Heart left ventricle (tissue), 16 donors: ENCODE measurements around the gene ALDH3A1. TPM values are rescaled to one million over a fixed set of nuclear protein-coding genes. Genes with fewer than 3 reads are reported as not detected.

ENCODE experiments used
- ATAC-seq, 4 donors: fragments of 200-7000 bp; cut with Tn5 transposase; one replicate each; pipeline ENCODE4 v1.9.1; 2020 to 2022; ENCODE audit warnings: moderate library complexity in 4 of 4, mild to moderate bottlenecking in 3 of 4, moderate number of reproducible peaks in 1 of 4
- DNase-seq, 5 donors: peaks; one replicate each; pipeline ENCODE4 v3.0.0-alpha.2; 2020
- H3K27ac ChIP-seq, 12 donors: fragments of 200-600 bp; sonication (generic) in 4 of 12; one replicate each; pipeline versions ENCODE4 v1.5.0 to v1.8.0; 2016 to 2022; ENCODE audit warnings: mild to moderate bottlenecking in 2 of 12
- H3K27me3 ChIP-seq, 9 donors: fragments of 200-600 bp; sonication (generic) in 2 of 9; one replicate each; pipeline versions ENCODE4 v1.5.1 to v1.8.0; 2016 to 2022; ENCODE audit warnings: mild to moderate bottlenecking in 3 of 9
- H3K36me3 ChIP-seq, 9 donors: fragments of 200-600 bp; sonication (generic) in 2 of 9; one replicate each; pipeline versions ENCODE4 v1.5.0 to v1.8.0; 2018 to 2022; ENCODE audit warnings: mild to moderate bottlenecking in 2 of 9
- H3K4me1 ChIP-seq, 12 donors: fragments of 200-600 bp; sonication (generic) in 4 of 12; one replicate each; pipeline versions ENCODE4 v1.5.0 to v1.8.0; 2016 to 2022; ENCODE audit warnings: mild to moderate bottlenecking in 3 of 12
- H3K4me3 ChIP-seq, 12 donors: fragments of 200-600 bp; sonication (generic) in 4 of 12; one replicate each; pipeline versions ENCODE4 v1.5.0 to v1.8.0; 2017 to 2022; ENCODE audit warnings: mild to moderate bottlenecking in 9 of 12, moderate library complexity in 4 of 12
- H3K9me3 ChIP-seq, 12 donors: fragments of 200-600 bp; sonication (generic) in 4 of 12; one replicate each; pipeline versions ENCODE4 v1.5.0 to v1.8.0; 2016 to 2022; ENCODE audit warnings: mild to moderate bottlenecking in 1 of 12
- POLR2A ChIP-seq, 2 donors: fragments of 450-650 bp; IDR thresholded peaks; one replicate each; pipeline ENCODE4 v1.6.1; 2017; ENCODE audit warnings: antibody characterized with exemption in 2 of 2, mild to moderate bottlenecking in 2 of 2, moderate library complexity in 2 of 2
- WGBS, 4 donors: extraction: QIAGEN DNeasy Blood & Tissue Kit in 2 of 4; methylation state at CpG; one replicate each; pipeline versions ENCODE4 v1.1.5 to v1.1.7; 2013 to 2018; 5-methylcytosine and 5-hydroxymethylcytosine counted together
- intact Hi-C, 10 donors: fragments of 100-400 bp; cut with DNase I; formaldehyde crosslinking; loops; one replicate each; pipeline versions ENCODE4 v1.11.1 to v1.14.2; 2022
- polyA plus RNA-seq, 2 donors: library from polyadenylated mRNA; stranded (reverse); fragments of 200-250 nt; gene quantifications; one replicate each; pipeline ENCODE4 v1.2.3, GENCODE V29; 2013
- total RNA-seq, 9 donors: library from RNA; depleted of rRNA in 2 of 9; stranded (reverse); fragments of >200 nt in 2 of 9; fragmentation: NEBNext Ultra II Directional in 3 of 9; extraction: Animal tissue kit (Norgen Biotek cat#: 25700) in 3 of 9; gene quantifications; one replicate each; pipeline versions ENCODE4 v1.1.0 to v1.2.4, GENCODE V29; 2016 to 2023
- TF ChIP-seq, protein P1 (sequence below), 12 donors: fragments of 200-600 bp; sonication (generic) in 4 of 12; IDR thresholded peaks; one replicate each; pipeline versions ENCODE4 v1.5.0 to v1.8.0; 2018 to 2022; ENCODE audit warnings: antibody characterized with exemption in 12 of 12, mild to moderate bottlenecking in 5 of 12
- donor health status: ischemic (EF 13 %, LVEDD 7.1; RV severe dilation, severe dysfunction).
- donor health status: healthy with polysubstance abuse.
- donor health status: DM: no; HTN: yes; CAD: no.
- donor health status: DM: no; HTN: no; CAD: no.
- donor health status: ischemic (EF 25% LVEDD 6.9; RV normal size, moderate dysfunction).
- donor health status: ischemic (EF 25% LVEDD 5.7; RV mildly dilated, moderate dysfunction).
- donor health status: healthy.
- donor health status: DM: yes; HTN: yes; CAD: no.
- donor health status: ischemic (EF 35%, LVEDD 5.7; RV mildly dilated, moderate dysfunction).
- donor health status: nonischemic (EF 11% LVEDD 7.7; RV severe dilation, severe dysfunction).
- donor health status: DM: yes; HTN: yes; CAD: no.
- donor health status: PGD.
- donor health status: ischemic (EF 29% LVEDD 5.4; RV normal size, mild dysfunction).
- donor health status: nonischemic (EF 23%, LVEDD 6.1; RV moderate dilation, normal function).

The ALDH3A1 gene
- total and polyA plus RNA-seq, 11 donors, result 0.04 to 1.1 (median 0.31) TPM; not detected in 6

DNA sequence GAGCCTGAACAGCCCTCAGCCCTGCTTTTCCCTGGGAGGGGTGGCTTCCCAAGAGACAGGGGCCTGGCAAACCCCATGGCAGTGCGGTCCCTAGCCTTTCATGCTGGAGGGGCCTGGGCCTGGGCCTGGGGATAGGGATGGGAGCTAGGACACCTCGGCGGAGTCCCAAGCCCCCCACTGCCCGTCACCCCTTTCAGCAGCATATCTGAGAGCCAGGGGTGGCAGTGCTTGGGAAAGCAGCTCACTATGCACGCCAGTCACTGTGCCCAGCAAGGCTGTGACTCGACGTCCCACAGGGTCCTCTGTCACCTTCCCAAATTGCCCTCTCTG is 31.1 kb downstream of the ALDH3A1 start:
- DNase-seq (no peak), ATAC-seq (peak in 2 of 4 donors; percentile 5 to 6)
- WGBS, 4 donors, result 89 to 93% (median 90%) methylated on average over 4 to 7 of the region's 7 CpGs
- Histone ChIP-seq H3K27me3 (no peaks in the 10 kb centered on the region), H3K27ac (peak overlapping the region in 1 of 12 donors; percentile 22), H3K36me3 (no peaks in the 10 kb centered on the region), H3K4me1 (peaks cover 0 to 12% (median 0%) of the 10 kb centered on the region in 12 donors), H3K9me3 (no peaks in the 10 kb centered on the region), H3K4me3 (no peak overlapping the region)
- TF ChIP-seq POLR2A (IDR thresholded peaks at IDR 0.05), result no peak
- TF ChIP-seq, protein P1, sequence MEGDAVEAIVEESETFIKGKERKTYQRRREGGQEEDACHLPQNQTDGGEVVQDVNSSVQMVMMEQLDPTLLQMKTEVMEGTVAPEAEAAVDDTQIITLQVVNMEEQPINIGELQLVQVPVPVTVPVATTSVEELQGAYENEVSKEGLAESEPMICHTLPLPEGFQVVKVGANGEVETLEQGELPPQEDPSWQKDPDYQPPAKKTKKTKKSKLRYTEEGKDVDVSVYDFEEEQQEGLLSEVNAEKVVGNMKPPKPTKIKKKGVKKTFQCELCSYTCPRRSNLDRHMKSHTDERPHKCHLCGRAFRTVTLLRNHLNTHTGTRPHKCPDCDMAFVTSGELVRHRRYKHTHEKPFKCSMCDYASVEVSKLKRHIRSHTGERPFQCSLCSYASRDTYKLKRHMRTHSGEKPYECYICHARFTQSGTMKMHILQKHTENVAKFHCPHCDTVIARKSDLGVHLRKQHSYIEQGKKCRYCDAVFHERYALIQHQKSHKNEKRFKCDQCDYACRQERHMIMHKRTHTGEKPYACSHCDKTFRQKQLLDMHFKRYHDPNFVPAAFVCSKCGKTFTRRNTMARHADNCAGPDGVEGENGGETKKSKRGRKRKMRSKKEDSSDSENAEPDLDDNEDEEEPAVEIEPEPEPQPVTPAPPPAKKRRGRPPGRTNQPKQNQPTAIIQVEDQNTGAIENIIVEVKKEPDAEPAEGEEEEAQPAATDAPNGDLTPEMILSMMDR (IDR thresholded peaks at IDR 0.05), result no peak
- intact Hi-C loops, result no loop called here

DNA sequence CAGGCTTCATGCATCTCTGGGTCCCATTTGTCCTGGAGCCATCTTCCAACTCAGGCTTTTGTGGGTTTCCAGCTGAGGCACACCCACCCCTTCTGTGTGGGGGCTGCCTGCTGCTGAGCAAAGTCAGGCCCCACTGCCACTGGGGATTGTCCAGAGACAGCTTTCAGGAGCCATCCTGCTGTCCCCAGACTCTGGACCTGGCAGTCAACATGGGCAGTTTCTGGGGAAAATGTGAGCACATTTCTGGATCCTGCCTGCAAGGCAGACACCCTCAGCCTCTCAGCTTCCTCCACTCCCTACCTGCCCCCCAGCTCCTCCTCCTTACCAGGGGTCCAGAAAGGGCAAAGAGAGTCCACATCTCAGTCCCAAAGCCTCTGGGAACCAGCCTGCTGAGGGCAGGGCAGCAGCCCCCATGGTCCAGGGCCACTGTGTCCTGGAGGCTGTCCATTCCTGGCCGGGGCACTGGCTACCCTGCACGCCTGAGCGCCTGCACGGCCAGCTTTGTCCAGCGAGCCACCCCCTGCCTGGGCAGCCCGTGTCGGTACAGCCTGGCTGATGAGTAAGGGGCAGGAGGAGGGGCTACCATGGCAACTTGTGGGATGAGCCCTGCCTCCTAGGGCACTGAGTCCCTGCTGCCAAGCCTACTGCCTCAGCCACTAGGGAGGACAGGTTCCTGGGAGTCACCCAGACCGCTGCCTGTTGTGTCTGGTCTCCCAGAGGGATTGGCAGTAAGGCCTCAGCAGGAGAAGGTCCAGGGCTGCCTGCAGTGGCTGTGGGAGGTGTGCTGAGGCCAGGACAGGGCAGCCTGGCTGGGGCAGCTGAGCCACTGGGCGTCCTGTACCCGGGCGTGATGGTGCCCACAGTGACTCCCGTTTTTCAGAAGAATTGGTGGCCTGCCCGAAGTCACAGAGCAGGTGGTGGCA is 31.7 kb downstream of the ALDH3A1 start, which contains the start of gene SLC47A2:
SLC47A2 (minus strand) TSS at position 477 of the 923 bp plus-strand sequence; CDS start at position 448, 29 bp downstream.
- DNase-seq (peak in 2 of 5 donors; percentile 60 to 61), ATAC-seq (peak; percentile 82 to 87 (median 86))
- H3K4me3 ChIP-seq, result no peak within 1 kb of the TSS
- TF ChIP-seq POLR2A (IDR thresholded peaks at IDR 0.05), result no peak
- TF ChIP-seq, protein P1 (IDR thresholded peaks at IDR 0.05), result no peak
- peaks cover 0 to 12% (median 0%) of the 10 kb centered on the region in 12 donors for H3K4me1 ChIP-seq
- peak within 1 kb of the TSS in 1 of 12 donors; percentile 22 for H3K27ac ChIP-seq
- WGBS, 4 donors, result 70 to 78% (median 75%) methylated on average over 12 to 13 of the region's 13 CpGs
- H3K27me3 ChIP-seq, result no peaks in the 10 kb centered on the region
- intact Hi-C loops, result no loop called here
- no peaks in the 10 kb centered on the region for H3K9me3 ChIP-seq
- no peaks in the 10 kb centered on the region for H3K36me3 ChIP-seq

DNA sequence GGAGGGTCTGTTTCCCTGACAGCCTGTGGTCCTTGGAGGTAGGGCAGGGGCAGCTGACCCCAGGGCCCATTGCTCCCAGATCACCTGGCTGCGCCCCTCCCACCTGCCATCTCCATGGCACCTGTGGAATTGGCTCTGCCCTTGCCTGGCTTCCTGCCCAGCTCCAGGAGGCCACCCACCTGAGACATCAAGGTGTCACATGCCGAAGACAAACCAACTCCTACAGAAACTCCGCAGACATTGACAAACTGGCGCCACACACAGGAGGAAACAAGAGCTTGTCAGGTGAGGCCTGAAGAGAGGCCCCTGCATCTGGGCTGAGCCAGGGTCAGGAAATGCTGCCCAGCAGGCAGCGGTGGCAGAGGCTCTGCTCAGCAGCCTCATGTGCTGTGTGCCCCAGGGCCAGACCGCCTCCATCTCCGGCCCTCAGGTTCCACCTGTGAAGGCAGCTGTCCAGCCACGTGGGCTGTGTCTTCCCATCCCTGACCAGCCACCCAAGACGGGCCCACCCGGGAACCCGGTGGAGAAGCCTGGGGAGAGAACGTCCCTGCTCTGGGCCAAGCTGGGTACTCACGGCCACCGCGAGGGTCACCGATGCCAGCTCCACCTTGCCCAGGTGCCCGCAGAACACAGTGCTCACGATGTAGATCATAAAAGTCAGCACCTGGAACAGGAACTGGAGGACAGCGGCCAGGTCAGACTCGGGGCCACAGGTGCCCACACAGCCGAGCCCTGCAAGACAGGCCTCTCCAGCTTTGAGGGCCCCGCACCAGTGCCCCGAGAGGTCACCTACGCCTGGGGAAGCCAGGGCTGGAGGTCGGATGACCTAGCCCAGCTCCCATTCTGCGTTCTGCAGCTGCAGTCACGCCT is 33.3 kb downstream of the ALDH3A1 start:
- ATAC-seq (no peak), DNase-seq (no peak)
- Histone ChIP-seq H3K9me3 (no peaks in the 10 kb centered on the region), H3K27ac (no peak overlapping the region), H3K36me3 (no peaks in the 10 kb centered on the region), H3K4me1 (peaks cover 0 to 4% (median 0%) of the 10 kb centered on the region in 12 donors), H3K27me3 (no peaks in the 10 kb centered on the region), H3K4me3 (no peak overlapping the region)
- intact Hi-C loops, result no loop called here
- TF ChIP-seq, protein P1 (IDR thresholded peaks at IDR 0.05), result no peak
- no peak for TF ChIP-seq POLR2A (IDR thresholded peaks at IDR 0.05)
- 90 to 94% (median 94%) methylated on average over 8 to 27 of the region's 27 CpGs for WGBS, 4 donors
